Testis (tissue), 3 donors: ENCODE data around the gene RAB3GAP2. TPM values are rescaled to one million over a fixed set of nuclear protein-coding genes. Genes with fewer than 3 reads are reported as not detected.
A peak's percentile ranks its signal among the peaks of the same experiment; 100 is the strongest.

Experiments used
- DNase-seq: peaks from one replicate; pipeline ENCODE4 v3.0.0-alpha.2; 2019
- H3K27ac ChIP-seq, 2 donors: fragments of 200-600 bp; sonication (generic); one replicate each; pipeline ENCODE4 v1.5.1; 2019
- H3K27me3 ChIP-seq: fragments of 200-600 bp; sonication (generic); one replicate; pipeline ENCODE4 v1.5.1; 2019
- H3K36me3 ChIP-seq: fragments of 200-600 bp; sonication (generic); one replicate; pipeline ENCODE4 v1.5.1; 2017; ENCODE audit warnings: low read depth; ENCODE audit errors: missing control alignments
- H3K4me1 ChIP-seq: fragments of 200-600 bp; sonication (generic); one replicate; pipeline ENCODE4 v1.5.1; 2019
- H3K4me3 ChIP-seq, 2 donors: fragments of 200-600 bp; sonication (generic); one replicate each; pipeline ENCODE4 v1.5.1; 2017 to 2019
- H3K9me3 ChIP-seq: fragments of 200-600 bp; sonication (generic); one replicate; pipeline ENCODE4 v1.5.1; 2017
- POLR2A ChIP-seq: fragments of 450-650 bp; IDR thresholded peaks from one replicate; pipeline ENCODE4 v1.6.1; 2017; ENCODE audit warnings: antibody characterized with exemption, mild to moderate bottlenecking, moderate library complexity
- WGBS, 2 donors: methylation state at CpG; one replicate each; pipeline ENCODE4 v1.1.5; 2018; 5-methylcytosine and 5-hydroxymethylcytosine counted together
- intact Hi-C: fragments of 100-400 bp; cut with DNase I; formaldehyde crosslinking; loops from one replicate; pipeline ENCODE4 v1.15.1; 2023; ENCODE audit warnings: low total_unique reads
- polyA plus RNA-seq: library from polyadenylated mRNA; stranded (reverse); fragments of 350-450 nt; fragmentation: Illumina TruSeq; extraction: RNeasy Lipid Tissue Mini Kit (QIAGEN cat#74804); gene quantifications from one replicate; pipeline ENCODE4 v1.2.3, GENCODE V29; 2014; ENCODE audit warnings: low read depth, low replicate concordance; ENCODE audit not compliant: insufficient read depth
- total RNA-seq, 2 donors: library from RNA; depleted of rRNA; stranded (reverse); fragments of >200 nt; gene quantifications; one replicate each; pipeline ENCODE4 v1.2.3, GENCODE V29; 2016
- TF ChIP-seq, protein P1 (sequence below), 3 experiments: fragments of 450-650 bp in 2 of 3; fragments of 200-600 bp in 1 of 3; sonication (generic) in 1 of 3; IDR thresholded peaks; one replicate each; pipeline ENCODE4 v1.5.1; 2016 to 2019; ENCODE audit warnings: antibody characterized with exemption in 3 of 3, mild to moderate bottlenecking in 2 of 3, moderate library complexity in 1 of 3

The RAB3GAP2 gene
- total and polyA plus RNA-seq, 3 donors from 2014 or later: 17.9 to 28.7 (median 24.6) TPM

DNA sequence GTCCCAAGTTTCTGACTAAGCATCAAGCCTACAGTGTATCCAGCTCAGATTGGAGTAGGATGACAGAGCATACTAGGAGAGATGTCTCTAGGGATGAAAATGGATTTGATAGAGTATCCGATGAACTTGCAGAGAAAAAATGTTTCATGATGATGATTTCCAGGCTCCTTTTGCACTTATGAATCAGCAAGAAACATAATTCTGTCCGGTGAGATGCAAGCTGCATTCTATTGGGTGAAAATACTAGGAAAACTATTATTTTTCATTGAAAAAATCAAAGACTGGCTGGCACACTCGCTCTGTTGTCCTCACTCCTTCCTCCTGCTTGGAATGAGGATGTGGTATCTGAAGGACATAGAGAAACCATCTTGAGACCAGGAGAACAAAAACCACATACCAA lies 35.4 kb upstream of the RAB3GAP2 start:
- no peak for TF ChIP-seq POLR2A
- TF ChIP-seq, protein P1, sequence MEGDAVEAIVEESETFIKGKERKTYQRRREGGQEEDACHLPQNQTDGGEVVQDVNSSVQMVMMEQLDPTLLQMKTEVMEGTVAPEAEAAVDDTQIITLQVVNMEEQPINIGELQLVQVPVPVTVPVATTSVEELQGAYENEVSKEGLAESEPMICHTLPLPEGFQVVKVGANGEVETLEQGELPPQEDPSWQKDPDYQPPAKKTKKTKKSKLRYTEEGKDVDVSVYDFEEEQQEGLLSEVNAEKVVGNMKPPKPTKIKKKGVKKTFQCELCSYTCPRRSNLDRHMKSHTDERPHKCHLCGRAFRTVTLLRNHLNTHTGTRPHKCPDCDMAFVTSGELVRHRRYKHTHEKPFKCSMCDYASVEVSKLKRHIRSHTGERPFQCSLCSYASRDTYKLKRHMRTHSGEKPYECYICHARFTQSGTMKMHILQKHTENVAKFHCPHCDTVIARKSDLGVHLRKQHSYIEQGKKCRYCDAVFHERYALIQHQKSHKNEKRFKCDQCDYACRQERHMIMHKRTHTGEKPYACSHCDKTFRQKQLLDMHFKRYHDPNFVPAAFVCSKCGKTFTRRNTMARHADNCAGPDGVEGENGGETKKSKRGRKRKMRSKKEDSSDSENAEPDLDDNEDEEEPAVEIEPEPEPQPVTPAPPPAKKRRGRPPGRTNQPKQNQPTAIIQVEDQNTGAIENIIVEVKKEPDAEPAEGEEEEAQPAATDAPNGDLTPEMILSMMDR (IDR thresholded peaks at IDR 0.05): no peak
- no peak overlapping the region for H3K4me3 ChIP-seq
- H3K27ac ChIP-seq: no peak overlapping the region
- H3K27me3 ChIP-seq: no peaks in the 10 kb centered on the region
- intact Hi-C loops: no loop called here
- no peaks in the 10 kb centered on the region for H3K36me3 ChIP-seq
- DNase-seq: no peak
- no peaks in the 10 kb centered on the region for H3K4me1 ChIP-seq
- no peaks in the 10 kb centered on the region for H3K9me3 ChIP-seq
- WGBS, 2 donors: 84 to 94% methylated on average over 3 of the region's 3 CpGs

DNA sequence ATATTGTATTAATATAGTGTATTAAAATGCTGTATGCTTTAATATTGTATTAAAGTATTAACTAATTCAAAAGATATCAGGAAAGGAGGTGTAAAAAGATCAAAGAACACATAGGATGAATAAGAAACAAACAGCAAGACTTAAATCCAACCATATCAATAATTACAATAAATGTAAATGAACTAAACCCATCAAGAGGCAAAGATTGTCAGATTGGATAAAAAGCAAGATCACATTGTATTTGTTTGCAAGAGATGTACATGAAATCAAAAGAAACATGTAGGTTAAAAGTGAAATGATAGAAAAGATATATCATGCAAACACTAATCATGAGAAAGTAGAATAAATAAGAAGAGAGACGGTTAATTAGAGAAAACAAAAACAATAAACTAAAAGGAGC lies 34.1 kb upstream of the RAB3GAP2 start:
- intact Hi-C loops: no loop called here
- Histone ChIP-seq H3K9me3 (no peaks in the 10 kb centered on the region), H3K27me3 (no peaks in the 10 kb centered on the region), H3K36me3 (no peaks in the 10 kb centered on the region), H3K4me3 (no peak overlapping the region), H3K27ac (no peak overlapping the region), H3K4me1 (no peaks in the 10 kb centered on the region)
- TF ChIP-seq POLR2A: no peak
- TF ChIP-seq, protein P1 (IDR thresholded peaks at IDR 0.05): no peak
- DNase-seq: no peak
- WGBS, 2 donors: 78 to 87% methylated on average over 1 of the region's 1 CpG

DNA sequence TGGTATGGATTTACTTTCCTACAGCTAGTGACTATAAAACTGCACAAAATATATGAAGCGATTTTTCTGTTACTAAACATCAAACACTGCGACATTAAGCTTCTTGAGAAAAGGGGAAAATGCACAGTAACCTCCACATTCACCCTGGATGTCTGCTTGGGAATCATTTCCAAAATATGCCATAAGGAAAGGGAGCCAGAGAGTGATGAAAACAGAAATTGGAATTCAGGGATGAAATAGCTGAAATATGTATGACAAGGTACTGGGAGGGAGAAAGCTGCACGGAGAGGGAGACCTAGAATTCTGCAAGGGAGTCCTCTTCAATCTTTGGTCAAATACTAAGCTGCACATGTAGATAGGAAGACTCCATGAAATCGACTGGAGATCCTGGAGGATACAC lies 31.6 kb upstream of the RAB3GAP2 start:
- no peak for DNase-seq
- no peaks in the 10 kb centered on the region for H3K36me3 ChIP-seq
- H3K27me3 ChIP-seq: no peaks in the 10 kb centered on the region
- H3K9me3 ChIP-seq: no peaks in the 10 kb centered on the region
- intact Hi-C loops: no loop called here
- H3K4me3 ChIP-seq: no peak overlapping the region
- WGBS, 2 donors: 84 to 92% methylated on average over 4 of the region's 4 CpGs
- no peak for TF ChIP-seq POLR2A
- TF ChIP-seq, protein P1 (IDR thresholded peaks at IDR 0.05): no peak
- no peak overlapping the region for H3K27ac ChIP-seq
- H3K4me1 ChIP-seq: peaks cover 3% of the 10 kb centered on the region

DNA sequence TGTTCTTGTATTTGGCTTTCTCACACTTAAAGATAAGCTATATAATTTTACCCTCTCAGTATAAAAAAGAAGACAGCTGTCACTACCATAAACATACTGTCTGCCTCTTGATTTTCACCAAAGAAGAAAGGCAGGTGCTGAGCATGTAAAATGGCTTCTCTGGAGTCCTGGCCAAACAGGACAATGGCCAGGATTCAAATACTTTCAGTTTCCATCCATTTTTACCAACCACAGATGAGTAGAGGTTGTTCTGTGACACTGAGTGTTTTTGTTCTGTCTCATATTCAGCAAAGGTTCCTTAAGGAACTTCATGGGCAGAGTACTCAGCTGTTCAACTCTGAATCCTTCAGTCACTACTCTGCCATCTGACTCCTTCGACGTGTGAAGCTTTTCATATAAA lies 29.4 kb upstream of the RAB3GAP2 start:
- intact Hi-C loops: no loop called here
- H3K4me1 ChIP-seq: peaks cover 3% of the 10 kb centered on the region
- 41 to 42% methylated on average over 2 of the region's 2 CpGs for WGBS, 2 donors
- H3K27me3 ChIP-seq: no peaks in the 10 kb centered on the region
- DNase-seq: no peak
- H3K9me3 ChIP-seq: no peaks in the 10 kb centered on the region
- no peak overlapping the region for H3K27ac ChIP-seq
- no peak overlapping the region for H3K4me3 ChIP-seq
- no peaks in the 10 kb centered on the region for H3K36me3 ChIP-seq
- no peak for TF ChIP-seq POLR2A
- TF ChIP-seq, protein P1 (IDR thresholded peaks at IDR 0.05): no peak

DNA sequence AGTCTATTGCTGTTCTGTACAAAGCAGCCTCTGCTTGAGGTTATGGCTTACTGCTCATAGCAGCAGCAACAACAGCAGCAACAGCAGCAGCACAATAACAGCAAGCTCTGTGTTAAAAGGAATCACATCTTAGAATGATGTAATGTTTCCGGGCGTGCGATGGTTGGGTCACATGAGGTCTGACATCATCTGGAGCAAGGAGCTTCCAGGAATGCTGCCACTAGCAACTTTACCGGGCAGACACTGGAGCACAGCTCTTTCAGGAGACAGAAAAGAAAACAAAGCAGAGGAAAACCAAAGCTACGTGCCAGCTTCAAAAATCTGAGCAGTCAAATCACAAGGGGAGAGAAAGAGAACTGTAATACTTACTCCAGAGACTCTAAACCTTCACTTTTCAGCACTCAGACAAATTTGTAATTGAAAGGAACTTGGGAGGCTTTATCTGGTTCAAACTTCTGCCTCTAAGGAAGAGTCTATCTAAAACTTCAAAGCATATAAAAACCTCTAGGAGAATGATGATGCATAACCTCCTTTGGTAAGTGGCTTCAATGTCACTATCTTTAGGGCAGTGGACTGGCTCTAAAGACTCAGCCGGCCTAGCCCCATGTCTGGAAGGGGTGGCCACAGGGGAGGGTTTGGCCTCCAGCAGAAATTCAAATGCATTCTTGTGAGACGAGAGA lies 28.3 kb upstream of the RAB3GAP2 start:
- Histone ChIP-seq H3K4me1 (peaks cover 3% of the 10 kb centered on the region), H3K4me3 (no peak overlapping the region), H3K9me3 (no peaks in the 10 kb centered on the region), H3K36me3 (no peaks in the 10 kb centered on the region), H3K27ac (peak overlapping the region; percentile 48 to 67), H3K27me3 (no peaks in the 10 kb centered on the region)
- intact Hi-C loops: no loop called here
- WGBS, 2 donors: 32 to 44% methylated on average over 7 of the region's 7 CpGs
- no peak for TF ChIP-seq POLR2A
- TF ChIP-seq, protein P1 (IDR thresholded peaks at IDR 0.05): no peak
- DNase-seq: peak; percentile 88
